ENCODE data around the gene SERPINE1. TPM values are rescaled to one million over a fixed set of nuclear protein-coding genes. Genes with fewer than 3 reads are reported as not detected.

SERPINE1 gene
- total RNA-seq, 1 experiment from 2014 or later: 12.8 TPM

DNA sequence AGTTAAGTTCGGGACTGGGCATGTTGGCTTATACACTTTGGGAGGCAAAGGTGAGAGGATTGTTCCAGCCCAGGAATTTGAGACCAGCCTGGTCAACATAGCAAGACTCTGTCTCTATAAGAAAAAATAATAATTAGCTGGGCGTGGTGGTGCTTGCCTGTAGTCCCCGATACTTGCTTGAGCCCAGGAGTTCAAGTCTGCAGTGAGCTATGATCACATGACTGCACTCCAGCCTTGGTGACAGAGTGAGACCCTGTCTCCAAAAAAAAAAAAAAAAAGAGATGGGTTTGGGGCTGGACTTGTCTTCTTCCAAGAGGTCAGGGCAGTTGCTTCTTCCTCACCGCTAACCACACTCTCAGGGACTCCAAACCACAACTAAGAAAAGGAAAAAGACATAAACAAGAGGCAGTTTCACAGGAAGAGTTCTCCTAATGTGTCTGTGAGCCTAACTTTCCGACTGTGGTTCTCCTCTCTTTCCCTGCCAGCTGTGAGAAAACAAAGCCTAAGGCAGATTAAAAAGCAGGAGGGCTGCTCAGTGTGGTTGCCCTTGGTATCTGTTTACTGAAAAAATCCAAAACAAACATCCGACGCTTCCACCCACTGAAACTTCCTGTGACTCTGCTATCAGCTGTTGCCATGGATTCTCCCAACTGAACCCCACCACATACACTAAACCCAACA is 2.4 kb upstream of the SERPINE1 start:
- H3K9ac ChIP-seq (ENCODE audit: low read length): peak overlapping the region; percentile 16; the same call in 1 of the 2 replicates
- peaks cover 59 to 91% of the 10 kb centered on the region in 2 experiments for H3K4me1 ChIP-seq (ENCODE audit: control insufficient read depth in 1 of 2, insufficient read depth in 2 of 2, low read length in 2 of 2)
- ChIA-PET POLR2A (interaction anchor here (1.1 to 4.0 kb wide), 3 partner anchors 15 to 28 kb away, joined by 3 to 23 read pairs (median 8); no protein-coding TSS in a partner anchor), RAD21 (ENCODE audit: low non-redundant PET in 1 of 2, low total read pairs in 2 of 2, uncharacterized antibody in 2 of 2, unreplicated experiment in 2 of 2) (no interaction called here), CTCF (interaction anchor here (1.2 to 1.6 kb wide), 2 partner anchors 47 to 68 kb away, joined by 3 to 5 read pairs; no protein-coding TSS in a partner anchor)
- H3K9me3 ChIP-seq (ENCODE audit: control insufficient read depth in 1 of 2, insufficient read depth in 1 of 2, low read depth in 1 of 2, low read length in 2 of 2): no peaks in the 10 kb centered on the region
- BruUV-seq (replicated peaks): no TSS peak
- intact Hi-C loops (cut with micrococcal nuclease): no loop called here
- no peaks in the 10 kb centered on the region for H3K27me3 ChIP-seq (ENCODE audit: insufficient read depth, low read length)
- TF ChIP-seq JUND (IDR thresholded peaks at IDR 0.05) (no peak), SP1 (IDR thresholded peaks at IDR 0.05; ENCODE audit: low read depth) (no peak), EGR1 (IDR thresholded peaks at IDR 0.05; ENCODE audit: low read depth) (no peak), TCF7L2 (IDR thresholded peaks at IDR 0.05; ENCODE audit: borderline replicate concordance, extremely low read depth, insufficient read depth, insufficient read length) (no peak), SRF (IDR thresholded peaks at IDR 0.05; ENCODE audit: low read depth) (no peak), EZH2phosphoT487 (IDR thresholded peaks at IDR 0.05; ENCODE audit: borderline replicate concordance) (no peak), POLR2AphosphoS5 (IDR thresholded peaks at IDR 0.05; ENCODE audit: low read depth, low read length) (no peak), POLR2A (IDR thresholded peaks at IDR 0.05; ENCODE audit: borderline replicate concordance, extremely low read depth, insufficient read depth, insufficient read length) (no peak)
- TF ChIP-seq, protein P1, sequence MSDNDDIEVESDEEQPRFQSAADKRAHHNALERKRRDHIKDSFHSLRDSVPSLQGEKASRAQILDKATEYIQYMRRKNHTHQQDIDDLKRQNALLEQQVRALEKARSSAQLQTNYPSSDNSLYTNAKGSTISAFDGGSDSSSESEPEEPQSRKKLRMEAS (IDR thresholded peaks at IDR 0.05): no peak
- no peaks in the 10 kb centered on the region for H4K20me1 ChIP-seq (ENCODE audit: insufficient read depth)
- H3K4me3 ChIP-seq (replicated peaks in 1 of 2; ENCODE audit: low read depth in 1 of 2, low read length in 2 of 2): no peak overlapping the region
- H3K79me2 ChIP-seq (ENCODE audit: insufficient read depth, low read length): no peaks in the 10 kb centered on the region
- no peaks in the 10 kb centered on the region for H3K36me3 ChIP-seq (ENCODE audit: control insufficient read depth in 1 of 2, insufficient read depth in 2 of 2, low read length in 2 of 2)
- H2AFZ ChIP-seq (ENCODE audit: low read depth, low read length, poor library complexity, severe bottlenecking): no peak overlapping the region
- no peak for ATAC-seq
- no peaks in the 10 kb centered on the region for H3K9me2 ChIP-seq (ENCODE audit: insufficient read depth)
- peak overlapping the region; percentile 55 for H3K27ac ChIP-seq (ENCODE audit: low read depth, low read length)
- DNase-seq (ENCODE audit: low read depth, low spot score): no peak
- H3K4me2 ChIP-seq (ENCODE audit: low read length): peak overlapping the region; percentile 43
